ENCODE data around the gene NINJ1. TPM values are rescaled to one million over a fixed set of nuclear protein-coding genes. Genes with fewer than 3 reads are reported as not detected.

Gene NINJ1
- total RNA-seq, 1 donor from 2014 or later: 13.4 TPM

DNA sequence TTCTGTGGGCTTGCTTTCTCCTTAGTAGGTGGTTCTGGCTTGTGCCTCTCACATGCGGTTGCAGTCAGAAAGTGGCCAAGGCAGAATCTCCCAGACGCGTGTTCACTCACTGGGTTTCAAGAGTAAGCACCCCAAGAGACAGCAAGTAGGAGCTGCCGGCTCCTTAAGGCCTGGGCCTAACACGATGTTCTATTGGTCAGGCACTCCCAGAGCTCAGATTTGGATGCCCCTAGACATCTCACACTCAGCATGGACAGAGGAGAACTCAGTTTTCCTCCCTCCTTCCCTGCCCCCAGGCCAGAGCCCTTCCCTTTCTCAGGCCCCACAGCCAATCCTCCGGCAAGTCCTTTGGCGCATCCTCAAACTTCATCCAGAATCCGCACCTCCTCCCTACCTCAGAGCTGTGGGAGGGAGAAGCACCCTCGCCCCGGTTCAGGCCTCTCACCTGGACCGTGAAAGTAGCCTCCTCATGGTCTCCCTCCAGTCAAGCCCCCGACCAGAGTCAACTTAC lies 44.5 kb downstream of the NINJ1 start:
- TF ChIP-seq, protein P1, sequence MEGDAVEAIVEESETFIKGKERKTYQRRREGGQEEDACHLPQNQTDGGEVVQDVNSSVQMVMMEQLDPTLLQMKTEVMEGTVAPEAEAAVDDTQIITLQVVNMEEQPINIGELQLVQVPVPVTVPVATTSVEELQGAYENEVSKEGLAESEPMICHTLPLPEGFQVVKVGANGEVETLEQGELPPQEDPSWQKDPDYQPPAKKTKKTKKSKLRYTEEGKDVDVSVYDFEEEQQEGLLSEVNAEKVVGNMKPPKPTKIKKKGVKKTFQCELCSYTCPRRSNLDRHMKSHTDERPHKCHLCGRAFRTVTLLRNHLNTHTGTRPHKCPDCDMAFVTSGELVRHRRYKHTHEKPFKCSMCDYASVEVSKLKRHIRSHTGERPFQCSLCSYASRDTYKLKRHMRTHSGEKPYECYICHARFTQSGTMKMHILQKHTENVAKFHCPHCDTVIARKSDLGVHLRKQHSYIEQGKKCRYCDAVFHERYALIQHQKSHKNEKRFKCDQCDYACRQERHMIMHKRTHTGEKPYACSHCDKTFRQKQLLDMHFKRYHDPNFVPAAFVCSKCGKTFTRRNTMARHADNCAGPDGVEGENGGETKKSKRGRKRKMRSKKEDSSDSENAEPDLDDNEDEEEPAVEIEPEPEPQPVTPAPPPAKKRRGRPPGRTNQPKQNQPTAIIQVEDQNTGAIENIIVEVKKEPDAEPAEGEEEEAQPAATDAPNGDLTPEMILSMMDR (IDR thresholded peaks at IDR 0.05; ENCODE audit: insufficient read depth, low read length, severe bottlenecking): no peak
- FAIRE-seq: no peak
- Histone ChIP-seq H3K36me3 (ENCODE audit: control insufficient read depth, insufficient read depth, low read length) (no peaks in the 10 kb centered on the region), H3K4me3 (ENCODE audit: low read depth, low read length) (no peak overlapping the region), H3K27me3 (ENCODE audit: control insufficient read depth, insufficient read depth, low read length) (no peaks in the 10 kb centered on the region)
- DNase-seq (ENCODE audit: low read depth): no peak

DNA sequence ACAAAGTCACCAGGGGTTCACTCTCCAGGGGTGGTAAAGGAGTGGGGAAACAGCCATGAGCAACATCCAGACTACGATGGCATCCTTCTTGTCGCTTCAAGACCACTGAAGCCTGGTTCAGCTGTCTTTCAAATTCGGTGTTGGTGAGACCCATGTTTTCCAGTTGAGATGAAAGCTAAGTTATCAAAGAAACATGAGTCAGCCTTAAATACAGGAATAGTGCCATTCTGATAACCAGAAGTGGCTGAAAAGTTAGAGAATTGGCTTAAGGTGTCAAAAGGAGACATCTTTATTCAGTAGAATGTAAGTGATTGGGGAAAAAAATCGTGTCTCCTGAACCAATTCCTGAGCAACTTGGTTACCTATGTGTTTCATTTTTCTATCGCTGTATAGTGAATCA lies 45.0 kb downstream of the NINJ1 start:
- TF ChIP-seq, protein P1 (IDR thresholded peaks at IDR 0.05; ENCODE audit: insufficient read depth, low read length, severe bottlenecking): no peak
- Histone ChIP-seq H3K36me3 (ENCODE audit: control insufficient read depth, insufficient read depth, low read length) (no peaks in the 10 kb centered on the region), H3K27me3 (ENCODE audit: control insufficient read depth, insufficient read depth, low read length) (no peaks in the 10 kb centered on the region), H3K4me3 (ENCODE audit: low read depth, low read length) (no peak overlapping the region)
- DNase-seq (ENCODE audit: low read depth) (no peak), FAIRE-seq (no peak)

DNA sequence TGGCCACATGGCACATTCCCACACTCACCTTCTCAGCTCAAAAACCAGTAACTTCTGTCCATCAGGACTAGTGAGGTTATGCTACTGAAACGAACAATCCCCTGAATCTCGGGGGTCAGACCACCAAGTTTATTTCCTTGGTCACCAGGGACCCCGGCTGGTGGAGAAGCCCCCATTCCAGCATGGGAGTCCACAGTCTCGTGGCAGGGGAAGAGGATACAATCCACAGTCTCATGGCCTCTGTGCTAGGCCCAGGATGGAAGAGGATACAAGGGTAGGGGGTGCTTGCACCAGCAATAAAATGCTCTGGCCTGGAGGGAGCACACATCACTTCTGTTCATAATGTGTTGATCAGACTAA lies 45.4 kb downstream of the NINJ1 start:
- TF ChIP-seq, protein P1 (IDR thresholded peaks at IDR 0.05; ENCODE audit: insufficient read depth, low read length, severe bottlenecking): no peak
- Histone ChIP-seq H3K36me3 (ENCODE audit: control insufficient read depth, insufficient read depth, low read length) (no peaks in the 10 kb centered on the region), H3K27me3 (ENCODE audit: control insufficient read depth, insufficient read depth, low read length) (no peaks in the 10 kb centered on the region), H3K4me3 (ENCODE audit: low read depth, low read length) (no peak overlapping the region)
- no peak for FAIRE-seq
- DNase-seq (ENCODE audit: low read depth): no peak

DNA sequence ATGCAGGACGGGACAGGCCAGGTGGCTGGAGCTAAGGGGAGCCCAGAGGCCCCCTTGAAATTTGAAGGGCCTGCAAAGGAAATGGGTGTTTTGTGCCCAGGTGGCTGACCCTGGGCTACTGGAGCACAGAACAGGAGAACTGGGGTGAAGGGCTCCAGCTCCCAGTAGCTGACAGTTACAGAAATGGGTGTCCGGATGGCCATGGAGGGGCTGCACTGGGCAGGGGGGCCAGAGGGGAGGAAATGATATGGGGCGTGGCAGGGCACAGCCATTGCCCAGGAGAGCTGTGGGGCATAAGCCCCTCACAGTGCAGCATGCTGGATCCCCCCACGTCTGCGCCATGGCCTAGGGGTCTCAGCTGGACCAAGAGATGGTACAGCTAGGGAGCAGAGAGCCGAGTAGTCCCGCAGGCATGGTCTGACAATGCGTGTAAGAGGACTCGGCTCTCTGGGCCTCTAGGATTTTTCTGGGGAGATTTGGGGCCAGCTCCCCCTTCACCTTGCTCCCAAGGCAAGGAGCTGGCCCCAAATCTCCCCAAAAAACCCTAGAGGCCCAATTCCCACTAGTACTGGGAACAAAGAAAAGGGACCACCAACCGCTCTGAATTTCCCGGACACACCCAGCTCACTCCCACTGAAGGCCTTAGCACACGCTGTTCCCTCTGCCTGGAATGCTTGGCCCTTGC lies 45.9 kb downstream of the NINJ1 start:
- Histone ChIP-seq H3K27me3 (ENCODE audit: control insufficient read depth, insufficient read depth, low read length) (no peaks in the 10 kb centered on the region), H3K36me3 (ENCODE audit: control insufficient read depth, insufficient read depth, low read length) (no peaks in the 10 kb centered on the region), H3K4me3 (ENCODE audit: low read depth, low read length) (no peak overlapping the region)
- TF ChIP-seq, protein P1 (IDR thresholded peaks at IDR 0.05; ENCODE audit: insufficient read depth, low read length, severe bottlenecking): no peak
- FAIRE-seq: no peak
- no peak for DNase-seq (ENCODE audit: low read depth)

DNA sequence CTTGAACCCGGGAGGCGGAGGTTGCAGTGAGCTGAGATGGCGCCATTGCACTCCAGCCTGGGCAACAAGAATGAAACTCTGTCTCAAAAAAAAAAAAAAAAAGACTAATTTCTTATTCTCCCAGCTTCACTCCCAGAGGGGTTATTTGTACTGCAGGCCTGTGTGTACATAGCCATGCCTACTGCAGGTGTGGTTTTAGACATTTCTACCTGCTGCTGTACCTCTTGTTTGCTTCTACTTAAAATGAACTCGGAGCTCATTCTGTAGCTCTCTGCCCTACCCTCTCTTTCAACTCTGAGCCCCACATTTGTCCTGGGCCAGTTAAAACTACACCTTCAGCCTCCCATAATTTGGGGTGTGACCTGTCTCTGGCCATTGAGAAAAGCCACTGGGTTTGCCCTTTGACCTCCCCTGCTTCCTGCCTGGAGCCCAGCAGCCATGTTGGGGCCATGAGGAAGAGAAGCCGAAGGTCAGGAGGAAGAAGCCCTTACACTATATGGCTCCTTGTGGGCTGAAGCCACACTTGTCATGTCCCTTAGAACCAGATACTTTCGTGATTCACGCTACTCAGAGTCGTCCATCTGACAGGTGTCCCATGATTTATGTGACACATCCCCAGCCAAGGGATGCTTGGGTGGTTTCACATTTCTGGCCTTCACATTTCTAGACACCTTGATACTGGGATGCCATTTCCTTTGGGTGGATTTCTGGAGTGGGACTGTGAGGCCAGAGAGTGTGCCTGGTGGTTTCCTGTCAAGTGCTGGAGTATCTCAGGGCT lies 47.4 kb downstream of the NINJ1 start:
- no peak overlapping the region for H3K4me3 ChIP-seq (ENCODE audit: low read depth, low read length)
- H3K36me3 ChIP-seq (ENCODE audit: control insufficient read depth, insufficient read depth, low read length): no peaks in the 10 kb centered on the region
- FAIRE-seq: no peak
- H3K27me3 ChIP-seq (ENCODE audit: control insufficient read depth, insufficient read depth, low read length): no peaks in the 10 kb centered on the region
- DNase-seq (ENCODE audit: low read depth): no peak
- TF ChIP-seq, protein P1 (IDR thresholded peaks at IDR 0.05; ENCODE audit: insufficient read depth, low read length, severe bottlenecking): no peak
